T-helper 1 cell (primary cell): ENCODE measurements around the gene PTGDS.
"Not testable (repeated sequence)": the region's sequence is repeated elsewhere in the genome, so short reads cannot be mapped to it uniquely, and the experiment has no call there.

Experiments used
- DNase-seq, 5 donors: peaks; one replicate each; pipeline ENCODE4 v3.0.0-alpha.2; 2012 to 2020

Gene PTGDS

GRCh38 chr9:136992819-136993369, 15.6 kb downstream of the PTGDS start:
- DNase-seq: no peak

GRCh38 chr9:136994180-136994887, 17.0 kb downstream of the PTGDS start:
- no peak for DNase-seq

DNA sequence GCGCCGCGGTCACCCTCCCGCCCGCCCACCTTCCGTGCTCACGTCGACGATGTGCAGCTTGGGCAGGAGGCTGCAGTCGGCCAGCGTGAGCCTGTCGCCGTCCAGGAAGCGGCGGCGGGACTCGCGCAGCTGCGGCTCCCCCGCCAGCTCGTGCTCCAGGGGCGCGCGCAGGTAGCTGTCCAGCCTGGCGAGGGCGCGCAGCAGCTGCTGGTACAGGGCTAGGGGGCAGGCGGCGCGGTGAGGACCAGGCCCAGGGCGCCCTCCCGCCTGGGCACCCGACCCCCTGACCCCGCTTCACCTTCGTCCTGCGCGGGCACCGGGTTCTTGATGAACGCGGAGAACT, 17.6 kb downstream of the PTGDS start:
- no peak for DNase-seq

- DNase-seq: no peak
Measured at GRCh38 chr9:136995362-136995761, 18.1 kb downstream of the PTGDS start.

- DNase-seq: no peak
Measured at GRCh38 chr9:136995772-136996311, 18.5 kb downstream of the PTGDS start.

- DNase-seq: peak; percentile 13 to 55 (median 37)
Measured at GRCh38 chr9:136996361-136997292, 19.3 kb downstream of the PTGDS start, which contains the start of gene CLIC3. Gene CLIC3, minus strand, starts transcription at chr9:136996568. Its CDS starts 25 bp downstream, at chr9:136996543.

- no peak for DNase-seq
Measured at GRCh38 chr9:136997371-136997770, 20.1 kb downstream of the PTGDS start.

- peak in 1 of 5 donors; percentile 44 for DNase-seq
Measured at GRCh38 chr9:136997830-136998234, 20.5 kb downstream of the PTGDS start.

- DNase-seq: peak in 1 of 5 donors; percentile 72
Measured at GRCh38 chr9:137000177-137000930, 23.1 kb downstream of the PTGDS start.

DNA sequence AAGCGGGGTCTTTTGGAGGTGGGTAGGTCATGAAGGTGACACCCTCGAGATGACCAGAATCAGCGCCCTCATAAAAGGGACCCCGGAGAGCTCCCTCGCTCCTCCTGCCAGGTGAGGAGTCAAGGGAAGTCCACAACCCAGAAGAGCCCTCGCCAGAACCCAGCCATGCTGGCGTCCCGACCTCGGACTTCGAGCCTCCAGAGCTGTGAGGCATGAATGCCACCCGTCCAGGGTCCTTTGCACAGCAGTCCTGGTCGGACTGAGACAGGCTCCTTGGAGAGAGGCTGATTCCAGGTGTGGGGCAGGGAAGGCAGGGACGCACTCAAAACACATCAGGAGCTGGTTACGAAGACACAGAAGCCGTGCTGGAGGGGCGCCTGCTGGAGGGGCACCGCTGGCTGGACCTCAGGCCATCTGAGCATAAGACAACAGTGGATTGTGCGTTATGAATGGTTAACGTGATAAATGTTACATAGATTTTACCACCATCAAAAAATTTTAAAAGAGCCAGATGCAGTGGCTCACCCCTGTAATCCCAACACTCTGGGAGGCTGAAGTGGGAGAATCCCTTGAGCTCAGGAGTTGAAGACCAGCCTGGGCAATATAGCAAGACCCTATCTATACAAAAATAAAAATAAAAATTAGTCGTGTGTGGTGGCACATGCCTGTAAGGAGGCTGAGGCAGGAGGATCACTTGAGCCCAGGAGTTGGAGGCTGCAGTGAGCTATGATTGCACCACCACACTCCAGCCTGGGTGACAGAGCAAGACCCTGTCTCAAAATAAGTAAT, 24.7 kb downstream of the PTGDS start:
- DNase-seq: no peak

DNA sequence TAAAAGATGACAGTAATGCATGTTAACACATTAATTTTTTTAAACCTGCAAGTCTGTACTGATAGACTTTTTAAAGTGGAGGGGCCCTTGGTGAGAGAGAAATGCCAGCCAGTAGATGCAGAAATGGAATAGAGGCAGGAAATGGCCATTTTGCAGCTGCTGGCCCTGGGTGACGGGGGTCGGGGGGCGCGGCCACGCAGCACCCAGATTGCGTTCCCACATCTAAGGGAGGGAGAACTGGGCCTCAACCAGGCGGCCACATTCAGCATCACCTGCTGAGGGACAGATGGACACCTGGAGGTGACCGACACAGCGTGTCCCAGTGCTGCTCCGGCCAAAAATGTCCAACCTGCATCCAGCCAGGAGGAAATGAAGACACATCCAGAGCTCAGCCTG, 25.3 kb downstream of the PTGDS start:
- no peak for DNase-seq

DNA sequence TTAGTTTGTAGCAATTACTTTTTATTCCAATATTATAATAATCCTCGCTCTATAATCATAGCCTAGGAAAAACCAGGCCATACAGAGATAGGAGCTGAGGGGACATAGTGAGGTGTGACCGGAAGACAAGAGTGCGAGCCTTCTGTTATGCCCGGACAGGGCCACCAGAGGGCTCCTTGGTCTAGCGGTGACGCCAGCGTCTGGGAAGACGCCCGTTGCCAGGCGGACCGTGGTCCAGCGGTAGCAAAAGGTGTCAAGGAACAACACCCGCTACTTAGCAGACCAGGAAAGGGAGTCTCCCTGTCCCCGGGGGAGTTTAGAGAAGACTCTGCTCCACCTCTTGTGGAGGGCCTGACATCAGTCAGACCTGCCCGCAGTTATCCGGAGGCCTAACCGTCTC, 27.0 kb downstream of the PTGDS start:
- DNase-seq: not testable (repeated sequence)

DNA sequence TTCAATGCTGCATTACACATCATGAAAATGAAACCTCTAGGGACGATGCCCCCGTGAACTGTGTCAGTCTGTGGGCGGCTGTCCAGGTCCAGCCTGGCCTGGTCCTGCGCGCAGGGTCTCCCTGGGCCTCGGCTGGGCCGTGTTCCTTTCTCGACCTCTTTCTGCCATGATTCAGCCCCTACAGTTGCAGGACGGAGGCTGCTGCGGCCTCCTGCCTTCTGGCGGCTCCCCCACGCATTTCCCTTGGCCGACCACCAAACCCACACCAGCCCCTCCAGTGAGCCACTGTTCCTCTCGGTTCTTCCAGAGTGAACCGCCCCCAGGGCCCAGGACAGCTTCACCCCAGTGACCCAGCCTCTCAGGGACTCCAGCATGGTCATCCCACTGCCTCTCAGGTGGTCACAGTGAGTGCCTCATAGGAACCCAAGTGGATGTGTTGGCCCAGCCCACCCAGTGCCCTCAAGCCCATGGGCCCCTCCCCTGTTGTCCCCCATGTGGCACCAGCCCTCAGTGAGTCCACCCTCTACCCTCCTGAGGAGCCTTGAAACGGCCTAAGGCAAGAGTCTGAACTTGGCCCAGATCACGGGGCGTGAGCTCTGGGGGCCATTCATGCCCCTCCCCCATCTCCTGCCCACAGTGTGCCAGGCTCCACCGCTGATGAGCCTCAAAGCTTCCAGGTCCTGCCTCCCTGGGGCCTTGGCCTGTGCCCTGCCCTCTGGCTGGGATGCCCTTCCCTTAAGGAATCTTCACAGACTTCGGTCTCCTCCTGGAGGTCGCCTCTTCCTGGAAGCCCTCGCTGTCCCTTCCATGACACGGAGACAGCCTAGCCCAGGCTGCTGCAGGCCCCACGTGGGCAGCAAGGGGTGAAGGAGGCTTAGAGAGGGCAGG, 29.1 kb downstream of the PTGDS start:
- no peak for DNase-seq

DNA sequence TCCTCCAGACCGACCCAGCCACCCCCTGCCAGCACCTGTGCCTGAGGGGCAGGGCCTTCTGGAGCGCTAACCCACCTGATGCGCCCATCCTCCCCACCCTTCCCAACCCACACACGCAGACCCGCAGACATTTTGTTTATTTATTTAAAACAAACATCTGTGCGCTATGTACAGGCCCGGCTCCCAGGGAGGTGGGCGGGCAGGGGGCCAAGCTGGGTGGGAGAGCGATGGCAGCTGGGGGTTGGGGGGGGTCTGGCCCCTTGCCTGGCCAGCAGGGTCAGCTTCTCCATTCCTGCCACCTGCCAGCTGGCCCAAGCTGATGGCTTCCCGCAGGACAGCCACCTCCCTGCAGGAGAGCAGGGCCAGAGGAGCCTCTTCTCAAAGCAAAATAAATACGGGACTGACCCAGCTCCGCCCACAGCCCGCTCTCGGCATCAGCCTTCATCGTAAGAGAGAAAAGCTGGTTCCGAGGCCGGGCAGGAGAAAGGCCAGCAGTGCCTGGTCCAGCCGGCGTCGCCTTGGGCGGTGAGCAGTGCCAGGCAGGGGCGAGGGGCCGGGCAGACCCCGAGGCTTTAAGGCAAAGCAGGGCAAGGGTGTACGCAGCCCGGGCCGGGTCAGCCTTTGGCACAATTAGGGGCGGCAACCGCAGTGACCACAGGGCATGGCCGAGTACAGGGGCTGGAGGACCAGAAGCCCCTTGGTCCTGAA, 30.0 kb downstream of the PTGDS start:
- DNase-seq: no peak

GRCh38 chr9:137007816-137008270, 30.5 kb downstream of the PTGDS start:
- DNase-seq: no peak

DNA sequence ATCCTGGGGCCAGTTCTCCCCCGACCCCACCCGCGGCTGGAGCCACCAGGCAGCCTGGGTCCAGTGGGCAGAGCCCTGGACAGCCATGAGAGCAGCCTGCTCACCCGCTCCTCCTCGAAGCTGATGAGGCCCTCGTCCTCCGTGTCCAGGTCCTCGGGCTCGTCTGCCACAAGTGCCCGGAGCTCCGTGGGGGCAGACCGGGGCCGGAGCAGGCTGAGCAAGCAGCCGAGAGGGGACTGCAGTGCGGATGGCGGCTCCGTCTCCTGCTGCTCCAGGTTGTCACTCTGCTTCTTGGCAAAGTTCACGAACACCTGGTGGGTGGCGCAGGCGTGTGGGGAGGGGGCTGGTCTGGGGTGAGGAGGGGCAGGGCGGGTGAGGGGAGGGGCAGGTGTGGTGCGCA, 31.0 kb downstream of the PTGDS start:
- DNase-seq: no peak

DNA sequence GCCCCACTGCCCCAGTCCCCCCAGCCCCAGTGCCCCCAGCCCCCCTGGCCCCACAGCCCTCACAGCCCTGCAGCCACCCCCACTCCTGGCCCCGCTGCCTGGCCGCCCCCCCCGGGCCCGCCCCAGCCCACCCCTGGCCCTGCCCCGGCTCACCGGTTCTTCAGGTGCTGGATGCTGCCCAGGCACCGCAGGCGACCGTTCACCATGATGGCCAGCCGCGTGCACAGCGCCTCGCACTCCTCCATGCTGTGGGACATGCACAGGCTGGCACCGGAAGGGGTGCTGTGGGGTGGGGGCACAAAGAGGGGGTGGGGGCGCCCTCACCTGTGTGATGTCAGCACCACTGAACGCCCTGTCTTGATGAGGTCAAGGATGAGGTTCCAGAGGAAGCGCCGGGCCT, 31.9 kb downstream of the PTGDS start:
- no peak for DNase-seq

GRCh38 chr9:137009938-137010732, 32.8 kb downstream of the PTGDS start:
- DNase-seq: no peak

- DNase-seq: no peak
Measured at GRCh38 chr9:137011156-137011555, 33.9 kb downstream of the PTGDS start.
